ENCODE measurements around the gene TMED5.
"Not testable (repeated sequence)": the region's sequence is repeated elsewhere in the genome, so short reads cannot be mapped to it uniquely, and the experiment has no call there.

- TF ChIP-seq EZH2 (IDR thresholded peaks at IDR 0.05; ENCODE audit: low read length, unreplicated experiment); CTCF (conservative IDR thresholded peaks at IDR 0.05; ENCODE audit: low read depth, low read length); EZH2phosphoT487 (IDR thresholded peaks at IDR 0.05; ENCODE audit: borderline replicate concordance, low read length): not testable (repeated sequence)
Measured at GRCh38 chr1:93220716-93221115, 40.5 kb upstream of the TMED5 start.
